ENCODE data around the gene ETS2. TPM values are rescaled to one million over a fixed set of nuclear protein-coding genes. Genes with fewer than 3 reads are reported as not detected.

Gene ETS2
- total RNA-seq, 1 donor from 2014 or later: 40.3 TPM

- Histone ChIP-seq H3K27ac (ENCODE audit: low read depth, low read length) (peak overlapping the region; percentile 53), H3K27me3 (ENCODE audit: insufficient read depth, low read length) (no peaks in the 10 kb centered on the region), H2AFZ (ENCODE audit: low read depth, low read length) (peak overlapping the region; percentile 43), H3K79me2 (ENCODE audit: insufficient read depth, low read length) (no peaks in the 10 kb centered on the region), H3K36me3 (ENCODE audit: insufficient read depth, low read length) (no peaks in the 10 kb centered on the region), H3K9me3 (ENCODE audit: insufficient read depth, low read depth, low read length) (peaks cover 5% of the 10 kb centered on the region), H3K4me2 (ENCODE audit: low read length) (peak overlapping the region; percentile 79), H3K9ac (ENCODE audit: low read length) (peak overlapping the region; percentile 8), H3K4me3 (ENCODE audit: insufficient read depth, low read depth, low read length) (peak overlapping the region; percentile 30), H4K20me1 (ENCODE audit: insufficient read depth, low read length) (no peaks in the 10 kb centered on the region), H3K4me1 (ENCODE audit: insufficient read depth, low read length) (peaks cover 11% of the 10 kb centered on the region)
- Mint-ChIP-seq H3K9me3 (ENCODE audit: unreplicated experiment) (peaks cover 8% of the 10 kb centered on the region), H3K27ac (ENCODE audit: unreplicated experiment) (peak overlapping the region; percentile 83), H3K4me3 (ENCODE audit: unreplicated experiment) (peak overlapping the region; percentile 43), H3K4me1 (ENCODE audit: low read depth, unreplicated experiment) (peaks cover 16% of the 10 kb centered on the region), H3K36me3 (ENCODE audit: low read depth, unreplicated experiment) (no peaks in the 10 kb centered on the region), H3K27me3 (ENCODE audit: low read depth, unreplicated experiment) (no peaks in the 10 kb centered on the region)
- DNase-seq (ENCODE audit: low read depth) (peak; percentile 82), FAIRE-seq (no peak)
- TF ChIP-seq CTCF (IDR thresholded peaks at IDR 0.05; ENCODE audit: insufficient read depth, low read depth, low read length): no peak
- TF ChIP-seq EZH2 (IDR thresholded peaks at IDR 0.05; ENCODE audit: insufficient read depth, low read length): no peak
These were observed 18.1 kb upstream of the ETS2 start for GRCh38 chr21:38787461-38788274.

DNA sequence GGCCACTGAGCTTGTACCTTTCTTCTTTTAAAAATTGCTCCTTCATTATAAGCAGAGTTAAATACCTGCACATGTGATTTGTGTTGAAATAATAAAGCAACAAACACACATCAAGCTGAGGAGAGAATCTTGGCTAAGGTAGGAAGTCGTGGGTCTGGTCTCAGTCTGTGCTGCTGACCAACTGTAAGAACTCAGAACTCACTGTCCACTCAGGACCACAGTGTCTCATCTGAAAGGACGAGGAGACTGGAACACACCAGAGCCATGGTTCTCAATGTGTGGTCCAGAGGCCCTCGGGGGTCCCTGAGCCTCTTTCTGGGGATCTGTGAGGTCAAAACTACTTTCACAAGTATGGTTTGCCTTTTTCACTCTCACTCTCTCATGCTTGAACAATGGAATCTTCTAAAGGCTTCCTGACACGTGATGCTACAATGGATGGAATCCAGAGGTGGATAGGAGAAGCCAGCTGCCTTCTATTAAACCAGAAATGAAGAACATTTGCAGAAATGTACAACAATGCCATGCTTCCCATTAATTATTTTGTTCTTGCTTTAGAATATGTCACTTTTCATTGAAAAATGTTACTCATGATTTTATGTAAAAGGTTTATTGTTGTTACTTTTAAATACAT lies 17.3 kb upstream of the ETS2 start:
- Histone ChIP-seq H3K27ac (ENCODE audit: low read depth, low read length) (no peak overlapping the region), H4K20me1 (ENCODE audit: insufficient read depth, low read length) (no peaks in the 10 kb centered on the region)
- FAIRE-seq: no peak

More for the DNA sequence above, 17.3 kb upstream of the ETS2 start:
- Histone ChIP-seq H3K4me2 (ENCODE audit: low read length) (peak overlapping the region; percentile 79), H3K27me3 (ENCODE audit: insufficient read depth, low read length) (no peaks in the 10 kb centered on the region), H2AFZ (ENCODE audit: low read depth, low read length) (no peak overlapping the region), H3K9ac (ENCODE audit: low read length) (no peak overlapping the region), H3K4me3 (ENCODE audit: insufficient read depth, low read depth, low read length) (no peak overlapping the region), H3K79me2 (ENCODE audit: insufficient read depth, low read length) (no peaks in the 10 kb centered on the region), H3K9me3 (ENCODE audit: insufficient read depth, low read depth, low read length) (no peaks in the 10 kb centered on the region), H3K4me1 (ENCODE audit: insufficient read depth, low read length) (peaks cover 11% of the 10 kb centered on the region), H3K36me3 (ENCODE audit: insufficient read depth, low read length) (no peaks in the 10 kb centered on the region)
- peaks cover 2% of the 10 kb centered on the region for H3K9me3 Mint-ChIP-seq (ENCODE audit: unreplicated experiment)
- no peaks in the 10 kb centered on the region for H3K36me3 Mint-ChIP-seq (ENCODE audit: low read depth, unreplicated experiment)
- H3K4me3 Mint-ChIP-seq (ENCODE audit: unreplicated experiment): peak overlapping the region; percentile 43
- no peaks in the 10 kb centered on the region for H3K27me3 Mint-ChIP-seq (ENCODE audit: low read depth, unreplicated experiment)
- TF ChIP-seq CTCF (IDR thresholded peaks at IDR 0.05; ENCODE audit: insufficient read depth, low read depth, low read length) (no peak), EZH2 (IDR thresholded peaks at IDR 0.05; ENCODE audit: insufficient read depth, low read length) (no peak)
- peak overlapping the region; percentile 83 for H3K27ac Mint-ChIP-seq (ENCODE audit: unreplicated experiment)
- DNase-seq (ENCODE audit: low read depth): no peak
- H3K4me1 Mint-ChIP-seq (ENCODE audit: low read depth, unreplicated experiment): peaks cover 16% of the 10 kb centered on the region

Data from astrocyte (in vitro differentiated cells and primary cell).